Measurements from ENCODE around the gene HS1BP3. TPM values are rescaled to one million over a fixed set of nuclear protein-coding genes. Genes with fewer than 3 reads are reported as not detected.

The HS1BP3 gene
- total and polyA plus RNA-seq, 2 donors (not counting 3 experiments of a cell fraction or from before 2014, with no cell fraction given), result 27.4 to 33.1 TPM

GRCh38 chr2:20652673-20653575 is 2.0 kb upstream of the HS1BP3 start:
- intact Hi-C loops (cut with micrococcal nuclease), result no loop called here
- no peak for FAIRE-seq
- no peaks in the 10 kb centered on the region for H3K9me1 ChIP-seq (replicated peaks; ENCODE audit: control insufficient read depth, extremely low read depth, insufficient read depth, low read length)
- ChIA-PET POLR2A (no interaction called here), CTCF (interaction anchor here (3.2 kb wide), 1 partner anchor 14 kb away, joined by 11 read pairs; the partner anchor contains the start of gene GDF7)
- BruUV-seq (replicated peaks), result no TSS peak
- H3K27ac ChIP-seq (ENCODE audit: insufficient read depth, low read depth, low read length), result no peak overlapping the region
- TF ChIP-seq CTCF (IDR thresholded peaks at IDR 0.05; ENCODE audit: extremely low read depth in 1 of 2, insufficient read depth in 1 of 2, low read depth in 1 of 2, low read length in 2 of 2) (no peak), FOS (IDR thresholded peaks at IDR 0.05; ENCODE audit: borderline replicate concordance, insufficient read depth, low read length) (no peak), MYC (IDR thresholded peaks at IDR 0.05; ENCODE audit: low read depth, low read length) (no peak), POLR2A (IDR thresholded peaks at IDR 0.05; ENCODE audit: low read depth, low read length) (no peak)
- no peaks in the 10 kb centered on the region for H3K9me3 ChIP-seq (replicated peaks; ENCODE audit: control insufficient read depth, insufficient read depth, low read length)
- no peak overlapping the region for H2AFZ ChIP-seq (ENCODE audit: low read depth, low read length)
- dilution Hi-C loops (cut with MboI; ENCODE audit: extremely low pct_ligation_motif_present, low sequenced_read_pairs), result no loop called here
- no peak for DNase-seq (ENCODE audit: low read depth, low spot score)
- no peaks in the 10 kb centered on the region for H3K79me2 ChIP-seq (ENCODE audit: control insufficient read depth, insufficient read depth, low read length)
- no peak overlapping the region for H3K4me3 ChIP-seq (replicated peaks in 1 of 3; ENCODE audit: insufficient read depth in 1 of 3, low read depth in 1 of 3, low read length in 3 of 3)
- H3K27me3 ChIP-seq (ENCODE audit: control insufficient read depth in 2 of 2, insufficient read depth in 2 of 2, low read length in 2 of 2), result peaks cover 9 to 20% of the 10 kb centered on the region in 2 experiments
- H3K4me2 ChIP-seq (ENCODE audit: insufficient read depth, low read length), result no peak overlapping the region
- no peaks in the 10 kb centered on the region for H4K20me1 ChIP-seq (replicated peaks; ENCODE audit: control insufficient read depth, extremely low read depth, insufficient read depth, low read length)
- no peaks in the 10 kb centered on the region for H3K36me3 ChIP-seq (ENCODE audit: control insufficient read depth in 2 of 2, extremely low read depth in 1 of 2, insufficient read depth in 2 of 2, low read length in 2 of 2)
- H3K4me1 ChIP-seq (ENCODE audit: control insufficient read depth, extremely low read depth, insufficient read depth, low read length), result peaks cover 10% of the 10 kb centered on the region
- H3K9ac ChIP-seq (replicated peaks; ENCODE audit: extremely low read depth, insufficient read depth, low read length), result no peak overlapping the region

GRCh38 chr2:20652141-20652540 is 1.2 kb upstream of the HS1BP3 start:
- Histone ChIP-seq H3K9me3 (replicated peaks; ENCODE audit: control insufficient read depth, insufficient read depth, low read length) (no peaks in the 10 kb centered on the region), H2AFZ (ENCODE audit: low read depth, low read length) (no peak overlapping the region), H4K20me1 (replicated peaks; ENCODE audit: control insufficient read depth, extremely low read depth, insufficient read depth, low read length) (no peaks in the 10 kb centered on the region), H3K4me2 (ENCODE audit: insufficient read depth, low read length) (no peak overlapping the region), H3K9ac (replicated peaks; ENCODE audit: extremely low read depth, insufficient read depth, low read length) (no peak overlapping the region), H3K9me1 (replicated peaks; ENCODE audit: control insufficient read depth, extremely low read depth, insufficient read depth, low read length) (no peaks in the 10 kb centered on the region), H3K4me1 (ENCODE audit: control insufficient read depth, extremely low read depth, insufficient read depth, low read length) (peaks cover 10% of the 10 kb centered on the region), H3K27me3 (ENCODE audit: control insufficient read depth in 2 of 2, insufficient read depth in 2 of 2, low read length in 2 of 2) (peaks cover 9 to 17% of the 10 kb centered on the region in 2 experiments), H3K27ac (ENCODE audit: insufficient read depth, low read depth, low read length) (no peak overlapping the region), H3K4me3 (replicated peaks in 1 of 3; ENCODE audit: insufficient read depth in 1 of 3, low read depth in 1 of 3, low read length in 3 of 3) (no peak overlapping the region), H3K79me2 (ENCODE audit: control insufficient read depth, insufficient read depth, low read length) (no peaks in the 10 kb centered on the region), H3K36me3 (ENCODE audit: control insufficient read depth in 2 of 2, extremely low read depth in 1 of 2, insufficient read depth in 2 of 2, low read length in 2 of 2) (no peaks in the 10 kb centered on the region)
- ChIA-PET POLR2A (interaction anchor here (3.3 kb wide), 1 partner anchor 205 kb away, joined by 12 read pairs; the partner anchor contains the start of gene RHOB), CTCF (interaction anchor here (1.2 to 3.5 kb wide), 5 partner anchors 9 to 273 kb away, joined by 3 to 22 read pairs (median 12); partner anchors contain the start of gene GDF7)
- FAIRE-seq, result no peak
- TF ChIP-seq POLR2A (IDR thresholded peaks at IDR 0.05; ENCODE audit: low read depth, low read length) (no peak), EZH2 (IDR thresholded peaks at IDR 0.05; ENCODE audit: borderline replicate concordance, low read depth, low read length, severe bottlenecking) (no peak), JUN (IDR thresholded peaks at IDR 0.05; ENCODE audit: borderline replicate concordance, insufficient read depth, insufficient read length, low read depth) (no peak)
- TF ChIP-seq, protein P1, sequence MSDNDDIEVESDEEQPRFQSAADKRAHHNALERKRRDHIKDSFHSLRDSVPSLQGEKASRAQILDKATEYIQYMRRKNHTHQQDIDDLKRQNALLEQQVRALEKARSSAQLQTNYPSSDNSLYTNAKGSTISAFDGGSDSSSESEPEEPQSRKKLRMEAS (IDR thresholded peaks at IDR 0.05; ENCODE audit: insufficient read depth, insufficient read length), result no peak
- dilution Hi-C loops (cut with MboI; ENCODE audit: extremely low pct_ligation_motif_present, low sequenced_read_pairs), result no loop called here
- no peak for DNase-seq (ENCODE audit: low read depth, low spot score)
- BruUV-seq (replicated peaks), result no TSS peak
- intact Hi-C loops (cut with micrococcal nuclease), result no loop called here
